Fibroblast of lung (primary cell): ENCODE data around the gene MCAT.
A peak's percentile ranks its signal among the peaks of the same experiment; 100 is the strongest.

ENCODE experiments used
- EZH2 ChIP-seq: IDR thresholded peaks from 2 replicates; pipeline ENCODE4 v1.5.1; 2012; ENCODE audit warnings: low read length, control low read depth, mild to moderate bottlenecking; ENCODE audit errors: missing control alignments
- TF ChIP-seq, protein P1 (sequence below), 2 donors: IDR thresholded peaks in 1 of 2; conservative IDR thresholded peaks in 1 of 2; 1 replicate in 1 of 2; 2 replicates in 1 of 2; pipeline ENCODE4 v1.5.1; 2011 to 2012; ENCODE audit warnings: low read length in 2 of 2, control low read depth in 1 of 2, inconsistent platforms in 1 of 2, low read depth in 1 of 2, mild to moderate bottlenecking in 1 of 2

DNA sequence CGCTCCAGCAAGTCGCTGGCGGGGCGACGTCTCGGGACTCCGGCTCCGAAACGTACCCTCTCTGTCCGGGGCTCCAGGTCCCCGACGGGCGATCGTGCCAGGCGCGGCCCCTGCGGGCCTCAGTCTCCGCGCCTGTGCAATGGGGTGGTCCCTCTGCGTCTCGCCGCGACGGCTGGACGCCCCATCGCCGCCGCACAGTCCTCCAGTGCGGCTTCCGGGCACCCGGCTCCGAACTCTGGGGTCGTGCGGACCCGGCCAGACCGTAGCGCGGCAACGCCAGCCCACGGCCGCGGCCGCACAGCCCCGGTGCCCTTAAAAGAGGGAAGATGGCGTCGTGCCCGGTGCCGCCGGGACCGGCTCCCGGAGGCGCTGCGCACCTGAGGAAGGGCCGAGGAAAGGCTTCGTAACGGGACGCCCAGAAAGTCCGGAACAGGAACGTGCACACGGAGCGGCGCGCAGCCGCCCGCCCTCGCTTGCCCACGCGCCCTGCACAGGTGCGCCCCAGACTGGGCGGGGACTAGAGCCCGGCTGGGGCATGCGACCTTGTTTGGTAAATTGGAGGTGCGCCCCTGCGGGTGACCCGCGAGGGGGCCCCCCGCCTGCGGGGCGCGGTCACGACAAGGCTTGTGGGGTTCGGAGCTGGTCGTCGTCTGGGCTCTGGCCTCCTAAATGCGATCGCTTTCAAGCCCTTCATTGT is 32.1 kb downstream of the MCAT start:
- TF ChIP-seq, protein P1, sequence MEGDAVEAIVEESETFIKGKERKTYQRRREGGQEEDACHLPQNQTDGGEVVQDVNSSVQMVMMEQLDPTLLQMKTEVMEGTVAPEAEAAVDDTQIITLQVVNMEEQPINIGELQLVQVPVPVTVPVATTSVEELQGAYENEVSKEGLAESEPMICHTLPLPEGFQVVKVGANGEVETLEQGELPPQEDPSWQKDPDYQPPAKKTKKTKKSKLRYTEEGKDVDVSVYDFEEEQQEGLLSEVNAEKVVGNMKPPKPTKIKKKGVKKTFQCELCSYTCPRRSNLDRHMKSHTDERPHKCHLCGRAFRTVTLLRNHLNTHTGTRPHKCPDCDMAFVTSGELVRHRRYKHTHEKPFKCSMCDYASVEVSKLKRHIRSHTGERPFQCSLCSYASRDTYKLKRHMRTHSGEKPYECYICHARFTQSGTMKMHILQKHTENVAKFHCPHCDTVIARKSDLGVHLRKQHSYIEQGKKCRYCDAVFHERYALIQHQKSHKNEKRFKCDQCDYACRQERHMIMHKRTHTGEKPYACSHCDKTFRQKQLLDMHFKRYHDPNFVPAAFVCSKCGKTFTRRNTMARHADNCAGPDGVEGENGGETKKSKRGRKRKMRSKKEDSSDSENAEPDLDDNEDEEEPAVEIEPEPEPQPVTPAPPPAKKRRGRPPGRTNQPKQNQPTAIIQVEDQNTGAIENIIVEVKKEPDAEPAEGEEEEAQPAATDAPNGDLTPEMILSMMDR (conservative IDR thresholded peaks at IDR 0.05 in 1 of 2, IDR thresholded peaks at IDR 0.05 in 1 of 2; ENCODE audit: low read depth in 1 of 2, low read length in 2 of 2) = no peak
- peak; percentile 93 for TF ChIP-seq EZH2
